HG02943 (cell line): Measurements from ENCODE around the gene KLK4.

Source experiments
- ATAC-seq: cut with Tn5 transposase; IDR thresholded peaks from one replicate; pipeline ENCODE4 v1.9.1; 2021; ENCODE audit warnings: mild to moderate bottlenecking, low read depth, moderate library complexity; ENCODE audit not compliant: unreplicated experiment

Gene KLK4

GRCh38 chr19:50890422-50891252, 20.6 kb downstream of the KLK4 start:
- ATAC-seq: no peak

GRCh38 chr19:50889638-50890037, 21.6 kb downstream of the KLK4 start:
- ATAC-seq: no peak

- ATAC-seq: no peak
These were observed 29.0 kb downstream of the KLK4 start for GRCh38 chr19:50882188-50882587.

- ATAC-seq: no peak
These were observed 31.0 kb downstream of the KLK4 start for GRCh38 chr19:50880241-50880640.

- ATAC-seq: no peak
These were observed 32.3 kb downstream of the KLK4 start for GRCh38 chr19:50878851-50879250.

- ATAC-seq: no peak
These were observed 33.9 kb downstream of the KLK4 start for GRCh38 chr19:50877338-50877737.

GRCh38 chr19:50876456-50876855, 34.7 kb downstream of the KLK4 start:
- no peak for ATAC-seq

- no peak for ATAC-seq
These were observed 35.3 kb downstream of the KLK4 start for GRCh38 chr19:50875795-50876422.

- ATAC-seq: no peak
These were observed 37.0 kb downstream of the KLK4 start for GRCh38 chr19:50874211-50874610.

GRCh38 chr19:50873056-50873455, 38.1 kb downstream of the KLK4 start, which contains the start of gene KLK2:
TSS of gene KLK2 (plus strand) at chr19:50873439. CDS start at chr19:50873474, 35 bp downstream.
- ATAC-seq: no peak

- no peak for ATAC-seq
These were observed 40.6 kb downstream of the KLK4 start for GRCh38 chr19:50870417-50871089.

GRCh38 chr19:50869479-50869878, 41.7 kb downstream of the KLK4 start:
- no peak for ATAC-seq

- ATAC-seq: no peak
These were observed 49.5 kb downstream of the KLK4 start for GRCh38 chr19:50861496-50862286.

- ATAC-seq: no peak
These were observed 50.2 kb downstream of the KLK4 start for GRCh38 chr19:50861010-50861409.

- no peak for ATAC-seq
These were observed 51.3 kb downstream of the KLK4 start for GRCh38 chr19:50859849-50860248.

- ATAC-seq: no peak
These were observed 52.3 kb downstream of the KLK4 start for GRCh38 chr19:50858886-50859285.

- no peak for ATAC-seq
These were observed 53.8 kb downstream of the KLK4 start for GRCh38 chr19:50857366-50857765.
